Endodermal cell (in vitro differentiated cells): ENCODE data around the gene FERMT2. TPM values are rescaled to one million over a fixed set of nuclear protein-coding genes. Genes with fewer than 3 reads are reported as not detected.

Experiments
- DNase-seq: peaks from one replicate; pipeline ENCODE4 v3.0.0-alpha.2; 2017
- H3K27ac ChIP-seq: 2 replicates; pipeline ENCODE4 v1.5.1; 2013; ENCODE audit warnings: mild to moderate bottlenecking, low read depth, low read length, moderate library complexity
- H3K27me3 ChIP-seq: 2 replicates; pipeline ENCODE4 v1.6.1; 2013; ENCODE audit warnings: mild to moderate bottlenecking, low read length, moderate library complexity; ENCODE audit not compliant: insufficient read depth, control insufficient read depth, poor library complexity, severe bottlenecking
- H3K36me3 ChIP-seq: 2 replicates; pipeline ENCODE4 v1.7.0; 2013; ENCODE audit warnings: mild to moderate bottlenecking, low read length, moderate library complexity; ENCODE audit not compliant: control insufficient read depth, insufficient read depth
- H3K4me1 ChIP-seq: one replicate; pipeline ENCODE4 v1.7.0; 2013; ENCODE audit warnings: low read length; ENCODE audit not compliant: control insufficient read depth, insufficient read depth
- H3K4me3 ChIP-seq: 2 replicates; pipeline ENCODE4 v1.5.1; 2013; ENCODE audit warnings: mild to moderate bottlenecking, low read length, moderate library complexity
- H3K9ac ChIP-seq: 2 replicates; pipeline ENCODE4 v1.6.1; 2013; ENCODE audit warnings: mild to moderate bottlenecking, low read length, moderate library complexity; ENCODE audit not compliant: poor library complexity, severe bottlenecking; ENCODE audit errors: extremely low read depth
- H3K9me3 ChIP-seq: 2 replicates; pipeline ENCODE4 v1.6.1; 2013; ENCODE audit warnings: mild to moderate bottlenecking, low read length, moderate library complexity; ENCODE audit not compliant: control insufficient read depth
- H3K27ac Mint-ChIP-seq: 2 replicates; pipeline ENCODE4 v1.8.0; 2020; ENCODE audit warnings: mixed read lengths
- H3K27me3 Mint-ChIP-seq: 2 replicates; pipeline ENCODE4 v1.8.0; 2021; ENCODE audit warnings: mild to moderate bottlenecking, mixed read lengths; ENCODE audit not compliant: insufficient read depth
- H3K36me3 Mint-ChIP-seq: 2 replicates; pipeline ENCODE4 v1.8.0; 2020; ENCODE audit warnings: low read depth, mixed read lengths
- H3K4me1 Mint-ChIP-seq: 2 replicates; pipeline ENCODE4 v1.8.0; 2020; ENCODE audit warnings: mixed read lengths
- H3K4me3 Mint-ChIP-seq: 2 replicates; pipeline ENCODE4 v1.8.0; 2020; ENCODE audit warnings: mild to moderate bottlenecking, moderate library complexity, mixed read lengths
- H3K9me3 Mint-ChIP-seq: 2 replicates; pipeline ENCODE4 v1.8.0; 2020; ENCODE audit warnings: mild to moderate bottlenecking, mixed read lengths
- WGBS, 2 experiments: methylation state at CpG; one replicate each; pipeline versions ENCODE4 v1.1.5 to v1.1.7; 2013; ENCODE audit warnings: missing lambda C conversion rate in 2 of 2, mixed read lengths in 1 of 2; ENCODE audit not compliant: insufficient coverage in 1 of 2, insufficient read length in 1 of 2; 5-methylcytosine and 5-hydroxymethylcytosine counted together
- total RNA-seq, 2 donors: library from RNA; stranded (reverse); fragmentation: NEBNext Ultra II Directional in 1 of 2; extraction: Animal tissue kit (Norgen Biotek cat#: 25700) in 1 of 2; gene quantifications; 2 replicates in 1 of 2; 3 replicates in 1 of 2; pipeline ENCODE4 v1.2.1, GENCODE V29; 2021
- TF ChIP-seq, protein P1 (sequence below): fragments of 200-600 bp; sonication (generic); conservative IDR thresholded peaks from 2 replicates; pipeline ENCODE4 v1.5.0; 2021; ENCODE audit warnings: antibody characterized with exemption, mild to moderate bottlenecking

FERMT2 gene
- total RNA-seq, 2 donors from 2014 or later = 350 to 377 TPM

DNA sequence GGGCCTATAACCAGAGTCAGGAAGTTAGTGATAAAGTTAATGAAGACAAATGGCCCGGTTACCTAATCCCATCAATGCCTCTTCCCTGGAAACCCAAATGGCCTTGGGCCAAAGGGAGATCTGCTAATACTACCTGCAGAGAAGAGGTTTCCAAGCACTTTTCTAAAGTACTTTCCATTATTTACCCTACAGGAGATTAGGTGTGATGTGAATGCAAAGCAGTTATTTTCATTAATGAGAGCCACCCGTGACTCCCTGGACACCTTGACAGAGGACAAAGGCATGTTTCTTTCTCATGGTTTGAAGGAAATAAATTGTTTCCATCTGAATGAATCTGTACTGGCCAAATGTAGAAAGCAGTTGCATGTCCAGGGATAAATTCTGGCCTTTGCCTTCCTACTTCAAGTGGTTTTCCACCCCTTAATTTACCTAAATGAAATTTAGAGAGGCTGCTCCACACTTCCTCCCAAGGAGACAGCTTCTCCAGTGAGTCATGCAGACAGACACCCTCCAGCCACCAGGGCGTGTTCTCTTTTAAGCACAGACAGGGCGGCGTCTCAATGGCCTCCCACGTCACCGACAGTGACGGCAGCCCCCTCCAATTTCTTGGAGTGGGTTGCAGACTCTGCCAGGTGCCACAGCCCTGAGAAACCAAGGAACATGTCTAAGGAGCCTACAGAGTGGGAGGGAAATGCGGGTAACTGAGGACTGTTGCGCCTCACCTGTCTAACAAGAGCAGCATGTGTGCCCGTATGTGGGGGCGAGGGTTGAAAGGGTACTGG lies 115.5 kb downstream of the FERMT2 start:
- H3K27ac Mint-ChIP-seq = peak overlapping the region; percentile 95
- H3K9ac ChIP-seq = no peak overlapping the region
- 72 to 81% methylated on average over 9 to 11 of the region's 12 CpGs for WGBS, 2 experiments
- peaks cover 46% of the 10 kb centered on the region for H3K4me1 Mint-ChIP-seq
- H3K9me3 ChIP-seq = no peaks in the 10 kb centered on the region
- TF ChIP-seq, protein P1, sequence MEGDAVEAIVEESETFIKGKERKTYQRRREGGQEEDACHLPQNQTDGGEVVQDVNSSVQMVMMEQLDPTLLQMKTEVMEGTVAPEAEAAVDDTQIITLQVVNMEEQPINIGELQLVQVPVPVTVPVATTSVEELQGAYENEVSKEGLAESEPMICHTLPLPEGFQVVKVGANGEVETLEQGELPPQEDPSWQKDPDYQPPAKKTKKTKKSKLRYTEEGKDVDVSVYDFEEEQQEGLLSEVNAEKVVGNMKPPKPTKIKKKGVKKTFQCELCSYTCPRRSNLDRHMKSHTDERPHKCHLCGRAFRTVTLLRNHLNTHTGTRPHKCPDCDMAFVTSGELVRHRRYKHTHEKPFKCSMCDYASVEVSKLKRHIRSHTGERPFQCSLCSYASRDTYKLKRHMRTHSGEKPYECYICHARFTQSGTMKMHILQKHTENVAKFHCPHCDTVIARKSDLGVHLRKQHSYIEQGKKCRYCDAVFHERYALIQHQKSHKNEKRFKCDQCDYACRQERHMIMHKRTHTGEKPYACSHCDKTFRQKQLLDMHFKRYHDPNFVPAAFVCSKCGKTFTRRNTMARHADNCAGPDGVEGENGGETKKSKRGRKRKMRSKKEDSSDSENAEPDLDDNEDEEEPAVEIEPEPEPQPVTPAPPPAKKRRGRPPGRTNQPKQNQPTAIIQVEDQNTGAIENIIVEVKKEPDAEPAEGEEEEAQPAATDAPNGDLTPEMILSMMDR = peak; percentile 25
- H3K4me3 ChIP-seq = no peak overlapping the region
- DNase-seq = peak; percentile 71
- H3K4me1 ChIP-seq = peaks cover 24% of the 10 kb centered on the region
- no peaks in the 10 kb centered on the region for H3K36me3 ChIP-seq
- no peak overlapping the region for H3K27ac ChIP-seq
- peak overlapping the region; percentile 41 for H3K4me3 Mint-ChIP-seq
- H3K36me3 Mint-ChIP-seq = no peaks in the 10 kb centered on the region
- H3K9me3 Mint-ChIP-seq = peaks cover 3% of the 10 kb centered on the region
- no peaks in the 10 kb centered on the region for H3K27me3 ChIP-seq
- H3K27me3 Mint-ChIP-seq = no peaks in the 10 kb centered on the region

GRCh38 chr14:52834440-52834842 lies 116.4 kb downstream of the FERMT2 start:
- Mint-ChIP-seq H3K4me3 (no peak overlapping the region), H3K36me3 (no peaks in the 10 kb centered on the region), H3K27me3 (no peaks in the 10 kb centered on the region), H3K27ac (peak overlapping the region; percentile 48), H3K4me1 (peaks cover 50% of the 10 kb centered on the region), H3K9me3 (no peaks in the 10 kb centered on the region)
- DNase-seq = no peak
- H3K4me1 ChIP-seq = peaks cover 28% of the 10 kb centered on the region
- no peak overlapping the region for H3K9ac ChIP-seq
- no peaks in the 10 kb centered on the region for H3K27me3 ChIP-seq
- TF ChIP-seq, protein P1 = no peak
- no peaks in the 10 kb centered on the region for H3K36me3 ChIP-seq
- H3K27ac ChIP-seq = no peak overlapping the region
- H3K4me3 ChIP-seq = no peak overlapping the region
- 86 to 100% methylated on average over 1 of the region's 1 CpG for WGBS, 2 experiments
- no peaks in the 10 kb centered on the region for H3K9me3 ChIP-seq

GRCh38 chr14:52833891-52834290 lies 117.0 kb downstream of the FERMT2 start:
- no peaks in the 10 kb centered on the region for H3K27me3 ChIP-seq
- no peaks in the 10 kb centered on the region for H3K36me3 ChIP-seq
- H3K27ac Mint-ChIP-seq = peak overlapping the region; percentile 52
- no peaks in the 10 kb centered on the region for H3K36me3 Mint-ChIP-seq
- H3K4me3 ChIP-seq = no peak overlapping the region
- H3K27ac ChIP-seq = no peak overlapping the region
- H3K9ac ChIP-seq = no peak overlapping the region
- H3K4me3 Mint-ChIP-seq = no peak overlapping the region
- H3K9me3 Mint-ChIP-seq = no peaks in the 10 kb centered on the region
- no peaks in the 10 kb centered on the region for H3K27me3 Mint-ChIP-seq
- H3K4me1 ChIP-seq = peaks cover 30% of the 10 kb centered on the region
- peaks cover 54% of the 10 kb centered on the region for H3K4me1 Mint-ChIP-seq
- H3K9me3 ChIP-seq = no peaks in the 10 kb centered on the region
- no peak for DNase-seq
- WGBS, 2 experiments = 90 to 95% methylated on average over 2 to 5 of the region's 5 CpGs
- TF ChIP-seq, protein P1 = no peak
